ENCODE data around the gene PLEKHG4B. TPM values are rescaled to one million over a fixed set of nuclear protein-coding genes. Genes with fewer than 3 reads are reported as not detected.

PLEKHG4B gene
- total and polyA plus RNA-seq, 2 of the 4 experiments (the other 2 are of a cell fraction): 1.1 TPM

DNA sequence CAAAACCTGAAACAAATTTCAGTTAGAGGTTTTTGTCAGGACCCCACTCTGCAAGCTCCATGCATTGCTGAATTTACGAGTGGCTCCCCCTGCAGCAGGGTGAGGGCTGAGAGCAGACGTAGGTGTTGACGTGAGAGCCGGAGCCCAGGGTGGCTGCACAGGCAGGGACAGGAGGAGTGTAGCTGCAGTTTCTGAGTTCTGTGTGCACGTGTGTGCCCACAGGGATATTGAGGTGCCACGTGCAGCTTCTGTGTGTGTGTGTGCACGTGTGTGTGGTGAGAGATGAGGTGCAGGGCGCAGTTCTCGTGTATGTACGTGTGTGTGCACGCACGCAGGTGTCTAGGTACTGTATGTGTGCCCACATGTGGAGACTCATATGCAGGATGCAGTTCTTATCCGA, 14.6 kb downstream of the PLEKHG4B start:
- in situ Hi-C loops (cut with MboI; ENCODE audit: low sequenced_read_pairs): no loop called here
- BruUV-seq (replicated peaks): no TSS peak
- H3K9me3 ChIP-seq (ENCODE audit: control insufficient read depth, insufficient read depth, low read length): no peaks in the 10 kb centered on the region
- H4K8ac ChIP-seq (ENCODE audit: low read depth in 2 of 2, low read length in 2 of 2): no peak overlapping the region
- no peak overlapping the region for H3K4me3 ChIP-seq (ENCODE audit: insufficient read depth, low read depth, low read length)
- peaks cover 34% of the 10 kb centered on the region for H3K27me3 ChIP-seq (ENCODE audit: control insufficient read depth, insufficient read depth, low read length)
- H2BK20ac ChIP-seq (ENCODE audit: low read depth, low read length): no peak overlapping the region
- no peak overlapping the region for H3K56ac ChIP-seq (ENCODE audit: extremely low read depth, insufficient read depth, low read length)
- no peaks in the 10 kb centered on the region for H4K20me1 ChIP-seq (ENCODE audit: insufficient read depth, low read length)
- intact Hi-C loops (cut with micrococcal nuclease): no loop called here
- H2AK9ac ChIP-seq (replicated peaks; ENCODE audit: low read depth, low read length, poor library complexity): no peak overlapping the region
- ATAC-seq (ENCODE audit: low read depth) (no peak), DNase-seq (no peak)
- H4K91ac ChIP-seq (ENCODE audit: insufficient read depth, low read depth, low read length): no peak overlapping the region
- H3K14ac ChIP-seq (replicated peaks; ENCODE audit: low read depth, low read length): no peak overlapping the region
- H3K9me1 ChIP-seq (ENCODE audit: insufficient read depth, low read length): no peaks in the 10 kb centered on the region
- no peak overlapping the region for H3K27ac ChIP-seq (ENCODE audit: insufficient read depth, low read length)
- no peak overlapping the region for H2BK15ac ChIP-seq (ENCODE audit: low read depth, low read length)
- dilution Hi-C loops (cut with HindIII; ENCODE audit: low sequenced_read_pairs, unreplicated experiment): no loop called here
- H3K79me1 ChIP-seq (ENCODE audit: low read depth in 1 of 2, low read length in 2 of 2): no peaks in the 10 kb centered on the region
- H3K18ac ChIP-seq (ENCODE audit: low read depth, low read length): no peak overlapping the region
- no peaks in the 10 kb centered on the region for H3K4me1 ChIP-seq (ENCODE audit: control insufficient read depth, insufficient read depth, low read length)
- no peak overlapping the region for H2AK5ac ChIP-seq (ENCODE audit: low read depth, low read length)
- ChIA-PET CTCF (interaction anchor here (1.8 kb wide), 1 partner anchor 9 kb away, joined by 4 read pairs; no protein-coding TSS in a partner anchor), POLR2A (ENCODE audit: unreplicated experiment) (no interaction called here)
- no peak overlapping the region for H3K4ac ChIP-seq (ENCODE audit: low read depth, low read length)
- no peak overlapping the region for H3K4me2 ChIP-seq (ENCODE audit: low read depth, low read length)
- no peak overlapping the region for H2BK120ac ChIP-seq (ENCODE audit: low read depth, low read length)
- H2AFZ ChIP-seq (replicated peaks; ENCODE audit: low read length, poor library complexity): no peak overlapping the region
- no peak overlapping the region for H3K23ac ChIP-seq (ENCODE audit: low read depth, low read length)
- H4K5ac ChIP-seq (ENCODE audit: low read depth, low read length): no peak overlapping the region
- WGBS, 2 experiments (ENCODE audit: extremely low coverage in 2 of 2, insufficient read length in 1 of 2): 77% methylated on average over 12 of the region's 13 CpGs; no CpG with 5 or more reads in 1 of the 2 experiments
- H3K9ac ChIP-seq (ENCODE audit: low read depth, low read length): no peak overlapping the region
- H2BK5ac ChIP-seq (ENCODE audit: low read depth, low read length, poor library complexity, severe bottlenecking): no peak overlapping the region
- no peaks in the 10 kb centered on the region for H3K36me3 ChIP-seq (ENCODE audit: control insufficient read depth, insufficient read depth, low read length)
- TF ChIP-seq, protein P1, sequence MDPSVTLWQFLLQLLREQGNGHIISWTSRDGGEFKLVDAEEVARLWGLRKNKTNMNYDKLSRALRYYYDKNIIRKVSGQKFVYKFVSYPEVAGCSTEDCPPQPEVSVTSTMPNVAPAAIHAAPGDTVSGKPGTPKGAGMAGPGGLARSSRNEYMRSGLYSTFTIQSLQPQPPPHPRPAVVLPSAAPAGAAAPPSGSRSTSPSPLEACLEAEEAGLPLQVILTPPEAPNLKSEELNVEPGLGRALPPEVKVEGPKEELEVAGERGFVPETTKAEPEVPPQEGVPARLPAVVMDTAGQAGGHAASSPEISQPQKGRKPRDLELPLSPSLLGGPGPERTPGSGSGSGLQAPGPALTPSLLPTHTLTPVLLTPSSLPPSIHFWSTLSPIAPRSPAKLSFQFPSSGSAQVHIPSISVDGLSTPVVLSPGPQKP (IDR thresholded peaks at IDR 0.05; ENCODE audit: borderline replicate concordance, low read depth, low read length): no peak
- TF ChIP-seq FOS (IDR thresholded peaks at IDR 0.05; ENCODE audit: low read depth, low read length): no peak
- no peak for TF ChIP-seq SMC3 (IDR thresholded peaks at IDR 0.05; ENCODE audit: low read depth, low read length)

Measured in IMR-90 (cell line).